Pancreas (tissue), 10 donors: ENCODE results near the gene RDH14. TPM values are rescaled to one million over a fixed set of nuclear protein-coding genes. Genes with fewer than 3 reads are reported as not detected.

Experiments used
- ATAC-seq, 4 donors: fragments of 200-7000 bp; cut with Tn5 transposase; one replicate each; pipeline versions ENCODE4 v1.8.0 to v1.9.1; 2020; ENCODE audit warnings: mild to moderate bottlenecking in 4 of 4, moderate library complexity in 4 of 4
- DNase-seq, 6 donors: peaks; one replicate each; pipeline ENCODE4 v3.0.0-alpha.2; 2020
- FAIRE-seq: peaks from 2 replicates; lab custom pipeline; 2012; peaks lifted over from hg19 to GRCh38; lab: Jason Lieb, UNC
- H3K27ac ChIP-seq, 4 donors: fragments of 200-600 bp; sonication (generic); 1 replicate in 3 of 4; 2 replicates in 1 of 4; pipeline versions ENCODE4 v1.5.0 to v1.8.0; 2020
- H3K27me3 ChIP-seq, 4 donors: fragments of 200-600 bp; one replicate each; pipeline ENCODE4 v1.8.0; 2021
- H3K36me3 ChIP-seq, 3 donors: fragments of 200-600 bp; sonication (generic) in 1 of 3; one replicate each; pipeline versions ENCODE4 v1.5.0 to v1.8.0; 2020 to 2021
- H3K4me1 ChIP-seq, 3 donors: fragments of 200-600 bp; one replicate each; pipeline ENCODE4 v1.8.0; 2021
- H3K4me3 ChIP-seq, 4 donors: fragments of 200-600 bp; sonication (generic) in 2 of 4; one replicate each; pipeline versions ENCODE4 v1.5.0 to v1.8.0; 2020 to 2021
- H3K9me3 ChIP-seq, 4 donors: fragments of 200-600 bp; one replicate each; pipeline ENCODE4 v1.8.0; 2021
- WGBS, 2 donors: extraction: QIAGEN DNeasy Blood & Tissue Kit; methylation state at CpG; one replicate each; pipeline ENCODE4 v1.1.7; 2013; 5-methylcytosine and 5-hydroxymethylcytosine counted together
- intact Hi-C, 3 donors: fragments of 100-400 bp; cut with DNase I; formaldehyde crosslinking; loops; one replicate each; pipeline versions ENCODE4 v1.11.1 to v1.14.2; 2022
- polyA plus RNA-seq, 2 donors: library from polyadenylated mRNA; stranded (reverse); fragments of 200-250 nt; gene quantifications; one replicate each; pipeline ENCODE4 v1.2.3, GENCODE V29; 2013
- total RNA-seq, 6 donors: library from RNA; stranded (reverse); fragmentation: NEBNext Ultra II Directional in 4 of 6; extraction: Animal tissue kit (Norgen Biotek cat#: 25700) in 4 of 6; gene quantifications; one replicate each; pipeline versions ENCODE4 v1.2.1 to v1.2.4, GENCODE V29; 2021 to 2023
- TF ChIP-seq, protein P1 (sequence below), 4 donors: fragments of 200-600 bp; sonication (generic) in 3 of 4; IDR thresholded peaks; one replicate each; pipeline versions ENCODE4 v1.5.0 to v1.8.0; 2021; ENCODE audit warnings: antibody characterized with exemption in 4 of 4
- donor health status: healthy with polysubstance abuse.
- donor health status: DM: no; HTN: no; CAD: no; lungs with moderate emphysema.
- donor health status: DM: no; HTN: no; CAD: no.
- donor health status: control.
- donor health status: control.
- donor health status: Bipolar disorder and iron deficiency.
- donor health status: DM: yes; HTN: yes; CAD: no.
- donor health status: DM: no; HTN: no; CAD: no.
- donor health status: DM: no; HTN: no; CAD: no.
- donor health status: DM: yes; HTN: yes; CAD: no.

RDH14 gene
- total and polyA plus RNA-seq, 8 donors = 8.0 to 13.6 (median 8.9) TPM

DNA sequence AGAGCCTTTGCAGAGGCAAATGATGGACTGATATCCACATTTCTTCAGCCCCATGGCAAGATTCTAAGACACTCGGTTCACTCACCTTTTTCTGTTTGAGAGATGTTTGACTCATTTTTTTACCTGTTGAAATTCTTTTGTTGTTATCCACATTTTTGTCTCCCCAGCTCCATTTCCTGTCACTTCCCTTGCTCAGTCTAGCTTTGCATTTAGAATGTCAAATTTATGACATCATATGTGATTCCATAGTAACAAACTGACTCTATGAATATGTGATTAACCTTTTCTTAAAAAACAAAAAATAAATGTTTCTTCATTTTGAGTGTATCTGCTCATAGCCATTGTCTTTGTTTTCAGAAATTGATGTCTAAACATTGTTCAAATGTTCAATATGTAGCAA is 28.9 kb upstream of the RDH14 start, which contains the start of gene NT5C1B:
NT5C1B (minus strand) TSS at position 216 of the 400 bp plus-strand sequence; CDS start at position 115, 101 bp downstream.
- intact Hi-C loops = no loop called here
- ATAC-seq (no peak), FAIRE-seq (no peak), DNase-seq (no peak)
- TF ChIP-seq, protein P1, sequence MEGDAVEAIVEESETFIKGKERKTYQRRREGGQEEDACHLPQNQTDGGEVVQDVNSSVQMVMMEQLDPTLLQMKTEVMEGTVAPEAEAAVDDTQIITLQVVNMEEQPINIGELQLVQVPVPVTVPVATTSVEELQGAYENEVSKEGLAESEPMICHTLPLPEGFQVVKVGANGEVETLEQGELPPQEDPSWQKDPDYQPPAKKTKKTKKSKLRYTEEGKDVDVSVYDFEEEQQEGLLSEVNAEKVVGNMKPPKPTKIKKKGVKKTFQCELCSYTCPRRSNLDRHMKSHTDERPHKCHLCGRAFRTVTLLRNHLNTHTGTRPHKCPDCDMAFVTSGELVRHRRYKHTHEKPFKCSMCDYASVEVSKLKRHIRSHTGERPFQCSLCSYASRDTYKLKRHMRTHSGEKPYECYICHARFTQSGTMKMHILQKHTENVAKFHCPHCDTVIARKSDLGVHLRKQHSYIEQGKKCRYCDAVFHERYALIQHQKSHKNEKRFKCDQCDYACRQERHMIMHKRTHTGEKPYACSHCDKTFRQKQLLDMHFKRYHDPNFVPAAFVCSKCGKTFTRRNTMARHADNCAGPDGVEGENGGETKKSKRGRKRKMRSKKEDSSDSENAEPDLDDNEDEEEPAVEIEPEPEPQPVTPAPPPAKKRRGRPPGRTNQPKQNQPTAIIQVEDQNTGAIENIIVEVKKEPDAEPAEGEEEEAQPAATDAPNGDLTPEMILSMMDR (IDR thresholded peaks at IDR 0.05) = no peak
- no peaks in the 10 kb centered on the region for H3K4me1 ChIP-seq
- no peaks in the 10 kb centered on the region for H3K36me3 ChIP-seq
- no peak within 1 kb of the TSS for H3K4me3 ChIP-seq
- no peaks in the 10 kb centered on the region for H3K27me3 ChIP-seq
- WGBS, 2 donors = 88% methylated on average over 1 of the region's 1 CpG
- H3K27ac ChIP-seq = no peak within 1 kb of the TSS
- no peaks in the 10 kb centered on the region for H3K9me3 ChIP-seq

DNA sequence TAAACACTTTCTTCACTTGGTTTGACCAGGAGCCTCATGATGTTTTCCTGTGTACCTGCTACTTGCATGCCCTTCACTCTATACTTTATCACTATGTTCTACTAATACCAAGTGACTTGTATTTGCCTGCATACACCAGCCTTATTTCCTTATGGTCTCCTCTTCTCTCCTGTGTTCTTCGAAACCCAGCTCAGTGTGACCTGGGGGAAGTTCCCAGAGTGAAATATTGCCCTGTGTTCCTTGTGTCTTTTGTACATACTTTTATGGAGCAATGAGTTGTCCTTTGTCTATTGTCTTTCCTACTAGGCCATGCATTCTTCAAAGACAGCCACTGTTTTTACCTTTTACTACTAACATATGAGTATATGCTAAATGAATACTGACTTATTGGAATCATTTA is 28.3 kb upstream of the RDH14 start:
- Histone ChIP-seq H3K36me3 (no peaks in the 10 kb centered on the region), H3K27ac (no peak overlapping the region), H3K4me3 (no peak overlapping the region), H3K27me3 (no peaks in the 10 kb centered on the region), H3K9me3 (no peaks in the 10 kb centered on the region), H3K4me1 (no peaks in the 10 kb centered on the region)
- DNase-seq (no peak), FAIRE-seq (no peak), ATAC-seq (no peak)
- TF ChIP-seq, protein P1 (IDR thresholded peaks at IDR 0.05) = no peak
- intact Hi-C loops = no loop called here
- 86 to 95% methylated on average over 1 of the region's 1 CpG for WGBS, 2 donors

DNA sequence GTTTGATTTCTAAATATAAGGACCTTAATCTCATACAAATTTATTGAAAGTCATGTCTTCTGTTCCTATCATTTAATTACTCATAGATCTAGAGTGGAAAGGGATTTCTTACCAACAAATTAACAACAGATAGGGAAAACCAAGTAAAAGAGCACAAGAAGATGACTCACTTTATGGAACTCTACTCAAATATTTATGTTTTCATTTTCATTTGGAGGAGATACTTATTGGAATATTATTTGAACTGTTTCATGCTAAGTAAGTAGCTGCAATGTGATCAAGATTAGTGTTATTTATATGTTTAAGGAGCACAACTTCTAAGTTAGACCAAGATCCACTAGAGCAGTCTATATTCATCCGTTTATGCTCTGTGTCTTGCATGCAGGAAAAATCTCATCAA is 27.6 kb upstream of the RDH14 start:
- DNase-seq (no peak), FAIRE-seq (no peak), ATAC-seq (no peak)
- no peak overlapping the region for H3K27ac ChIP-seq
- no peak overlapping the region for H3K4me3 ChIP-seq
- no peaks in the 10 kb centered on the region for H3K27me3 ChIP-seq
- H3K9me3 ChIP-seq = no peaks in the 10 kb centered on the region
- intact Hi-C loops = no loop called here
- TF ChIP-seq, protein P1 (IDR thresholded peaks at IDR 0.05) = no peak
- WGBS, 2 donors = 85 to 95% methylated on average over 1 of the region's 1 CpG
- no peaks in the 10 kb centered on the region for H3K4me1 ChIP-seq
- no peaks in the 10 kb centered on the region for H3K36me3 ChIP-seq

DNA sequence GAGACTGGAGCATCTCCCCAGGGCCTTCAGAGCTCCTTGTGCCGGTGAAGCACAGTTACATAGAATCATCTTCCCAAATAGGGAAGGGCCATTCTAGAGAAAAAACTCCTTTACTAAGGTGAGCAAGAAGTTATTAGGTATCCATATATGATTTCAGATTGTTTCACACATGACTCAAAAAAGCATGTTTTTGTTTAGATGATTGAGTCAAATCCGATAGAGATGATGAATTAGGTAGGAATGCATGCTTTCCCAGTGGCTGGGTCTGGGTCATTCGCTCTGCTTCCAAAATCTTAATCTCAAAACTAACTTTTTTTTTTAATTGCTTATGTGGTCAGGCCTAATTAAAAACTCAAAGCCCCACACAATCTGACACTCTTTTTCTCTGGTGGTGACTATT is 25.1 kb upstream of the RDH14 start:
- TF ChIP-seq, protein P1 (IDR thresholded peaks at IDR 0.05) = no peak
- no peak overlapping the region for H3K27ac ChIP-seq
- no peak overlapping the region for H3K4me3 ChIP-seq
- ATAC-seq = no peak
- no peak for DNase-seq
- 96 to 98% methylated on average over 3 of the region's 3 CpGs for WGBS, 2 donors
- no peaks in the 10 kb centered on the region for H3K27me3 ChIP-seq
- H3K4me1 ChIP-seq = no peaks in the 10 kb centered on the region
- no peak for FAIRE-seq
- H3K36me3 ChIP-seq = no peaks in the 10 kb centered on the region
- intact Hi-C loops = no loop called here
- H3K9me3 ChIP-seq = no peaks in the 10 kb centered on the region

DNA sequence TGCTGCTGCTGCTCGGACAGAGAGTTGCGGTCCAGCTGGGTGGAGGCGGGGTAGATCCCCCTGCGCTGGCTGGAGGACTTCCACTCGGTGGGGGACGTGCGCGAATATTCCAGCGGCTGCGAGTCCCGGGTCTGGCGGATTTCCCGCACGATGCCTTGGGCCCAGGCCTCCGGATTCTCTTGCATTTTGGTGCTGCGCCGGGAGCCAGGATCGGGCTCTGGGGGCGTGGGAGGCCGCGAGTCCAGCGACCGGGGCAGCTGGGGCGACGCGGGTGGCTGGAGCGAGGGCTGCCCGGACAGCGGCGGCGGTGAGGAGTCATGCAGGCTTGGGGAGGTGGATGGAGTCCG is 24.1 kb upstream of the RDH14 start:
- Histone ChIP-seq H3K27me3 (no peaks in the 10 kb centered on the region), H3K4me3 (no peak overlapping the region), H3K9me3 (no peaks in the 10 kb centered on the region), H3K27ac (no peak overlapping the region), H3K36me3 (no peaks in the 10 kb centered on the region), H3K4me1 (no peaks in the 10 kb centered on the region)
- no peak for ATAC-seq
- TF ChIP-seq, protein P1 (IDR thresholded peaks at IDR 0.05) = no peak
- FAIRE-seq = no peak
- DNase-seq = peak in 2 of 6 donors; percentile 42 to 46
- intact Hi-C loops = no loop called here
- 81 to 84% methylated on average over 32 of the region's 32 CpGs for WGBS, 2 donors
